Neural progenitor cell (in vitro differentiated cells): ENCODE results near the gene GFER.

Experiments used
- EZH2 ChIP-seq: fragments of 200-600 bp; sonication (generic); IDR thresholded peaks from 2 replicates; pipeline ENCODE4 v1.6.1; 2017; ENCODE audit warnings: antibody characterized with exemption, mild to moderate bottlenecking, moderate library complexity
- EZH2phosphoT487 ChIP-seq: fragments of 200-600 bp; sonication (generic); IDR thresholded peaks from 2 replicates; pipeline ENCODE4 v1.6.1; 2017; ENCODE audit warnings: antibody characterized with exemption
- TF ChIP-seq, protein P1 (sequence below): fragments of 200-600 bp; sonication (generic); IDR thresholded peaks from 2 replicates; pipeline ENCODE4 v1.5.1; 2017; ENCODE audit warnings: antibody characterized with exemption, mild to moderate bottlenecking

DNA sequence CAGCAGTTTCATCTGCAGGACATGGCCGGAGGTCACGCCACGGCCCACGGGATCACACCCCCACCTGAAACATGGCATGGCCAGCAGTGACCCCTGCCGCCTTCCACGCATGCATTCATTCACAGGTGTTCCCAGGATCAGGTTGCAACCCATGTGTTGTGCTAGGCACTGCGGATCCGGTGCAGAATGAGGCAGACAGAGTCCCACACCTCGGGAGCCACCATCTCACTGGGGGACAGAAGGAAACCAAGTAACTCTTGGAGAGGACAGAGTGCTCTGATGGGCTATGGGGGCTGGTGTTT is 36.7 kb upstream of the GFER start:
- TF ChIP-seq, protein P1, sequence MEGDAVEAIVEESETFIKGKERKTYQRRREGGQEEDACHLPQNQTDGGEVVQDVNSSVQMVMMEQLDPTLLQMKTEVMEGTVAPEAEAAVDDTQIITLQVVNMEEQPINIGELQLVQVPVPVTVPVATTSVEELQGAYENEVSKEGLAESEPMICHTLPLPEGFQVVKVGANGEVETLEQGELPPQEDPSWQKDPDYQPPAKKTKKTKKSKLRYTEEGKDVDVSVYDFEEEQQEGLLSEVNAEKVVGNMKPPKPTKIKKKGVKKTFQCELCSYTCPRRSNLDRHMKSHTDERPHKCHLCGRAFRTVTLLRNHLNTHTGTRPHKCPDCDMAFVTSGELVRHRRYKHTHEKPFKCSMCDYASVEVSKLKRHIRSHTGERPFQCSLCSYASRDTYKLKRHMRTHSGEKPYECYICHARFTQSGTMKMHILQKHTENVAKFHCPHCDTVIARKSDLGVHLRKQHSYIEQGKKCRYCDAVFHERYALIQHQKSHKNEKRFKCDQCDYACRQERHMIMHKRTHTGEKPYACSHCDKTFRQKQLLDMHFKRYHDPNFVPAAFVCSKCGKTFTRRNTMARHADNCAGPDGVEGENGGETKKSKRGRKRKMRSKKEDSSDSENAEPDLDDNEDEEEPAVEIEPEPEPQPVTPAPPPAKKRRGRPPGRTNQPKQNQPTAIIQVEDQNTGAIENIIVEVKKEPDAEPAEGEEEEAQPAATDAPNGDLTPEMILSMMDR: no peak
- TF ChIP-seq EZH2: no peak
- no peak for TF ChIP-seq EZH2phosphoT487
